D721Med (cell line): ENCODE measurements around the gene SKP1.

Experiments
- DNase-seq: peaks from one replicate; pipeline ENCODE4 v3.0.0; 2011; ENCODE audit warnings: low spot score; ENCODE audit not compliant: insufficient read length
- FAIRE-seq: peaks from 2 replicates; lab custom pipeline; 2011; peaks lifted over from hg19 to GRCh38; lab: Jason Lieb, UNC
- CTCF ChIP-seq: IDR thresholded peaks from 2 replicates; pipeline ENCODE4 v1.5.1; 2012; ENCODE audit warnings: mild to moderate bottlenecking, control low read depth; ENCODE audit not compliant: insufficient read depth; ENCODE audit errors: missing control alignments

Gene SKP1

GRCh38 chr5:134103998-134104654 lies 72.6 kb downstream of the SKP1 start:
- DNase-seq (no peak), FAIRE-seq (no peak)
- no peak for TF ChIP-seq CTCF

GRCh38 chr5:134103397-134103796 lies 73.4 kb downstream of the SKP1 start:
- no peak for FAIRE-seq
- no peak for DNase-seq
- no peak for TF ChIP-seq CTCF

GRCh38 chr5:134101686-134102439 lies 74.9 kb downstream of the SKP1 start:
- peak; percentile 59 for TF ChIP-seq CTCF
- FAIRE-seq (no peak), DNase-seq (peak; percentile 67)

GRCh38 chr5:134100283-134101091 lies 76.3 kb downstream of the SKP1 start:
- DNase-seq (no peak), FAIRE-seq (no peak)
- no peak for TF ChIP-seq CTCF

GRCh38 chr5:134099939-134100282 lies 76.8 kb downstream of the SKP1 start:
- DNase-seq: no peak
- TF ChIP-seq CTCF: no peak
- no peak for FAIRE-seq

GRCh38 chr5:134099288-134099872 lies 77.4 kb downstream of the SKP1 start:
- TF ChIP-seq CTCF: no peak
- DNase-seq (no peak), FAIRE-seq (no peak)
